WI38 (cell line): ENCODE measurements around the gene HLA-DOA.

Experiments
- H3K4me3 ChIP-seq: 2 replicates; pipeline ENCODE4 v1.5.1; 2011; ENCODE audit warnings: low read depth, mild to moderate bottlenecking, control low read depth, low read length
- CTCF ChIP-seq: IDR thresholded peaks from 2 replicates; pipeline ENCODE4 v1.5.1; 2012; ENCODE audit warnings: low read depth, mild to moderate bottlenecking, control low read depth, low read length

The HLA-DOA gene

GRCh38 chr6:32972353-32973143 is 36.8 kb downstream of the HLA-DOA start:
- H3K4me3 ChIP-seq = peak overlapping the region; percentile 64
- no peak for TF ChIP-seq CTCF

- peak overlapping the region; percentile 87 for H3K4me3 ChIP-seq
- 0 out of 2 replicates have a peak, but pooled peaks have one; percentile 8 for TF ChIP-seq CTCF
These were observed 37.6 kb downstream of the HLA-DOA start for GRCh38 chr6:32971581-32972352.

- H3K4me3 ChIP-seq = peak overlapping the region; percentile 87
- no peak for TF ChIP-seq CTCF
These were observed 38.2 kb downstream of the HLA-DOA start for GRCh38 chr6:32971242-32971580.

DNA sequence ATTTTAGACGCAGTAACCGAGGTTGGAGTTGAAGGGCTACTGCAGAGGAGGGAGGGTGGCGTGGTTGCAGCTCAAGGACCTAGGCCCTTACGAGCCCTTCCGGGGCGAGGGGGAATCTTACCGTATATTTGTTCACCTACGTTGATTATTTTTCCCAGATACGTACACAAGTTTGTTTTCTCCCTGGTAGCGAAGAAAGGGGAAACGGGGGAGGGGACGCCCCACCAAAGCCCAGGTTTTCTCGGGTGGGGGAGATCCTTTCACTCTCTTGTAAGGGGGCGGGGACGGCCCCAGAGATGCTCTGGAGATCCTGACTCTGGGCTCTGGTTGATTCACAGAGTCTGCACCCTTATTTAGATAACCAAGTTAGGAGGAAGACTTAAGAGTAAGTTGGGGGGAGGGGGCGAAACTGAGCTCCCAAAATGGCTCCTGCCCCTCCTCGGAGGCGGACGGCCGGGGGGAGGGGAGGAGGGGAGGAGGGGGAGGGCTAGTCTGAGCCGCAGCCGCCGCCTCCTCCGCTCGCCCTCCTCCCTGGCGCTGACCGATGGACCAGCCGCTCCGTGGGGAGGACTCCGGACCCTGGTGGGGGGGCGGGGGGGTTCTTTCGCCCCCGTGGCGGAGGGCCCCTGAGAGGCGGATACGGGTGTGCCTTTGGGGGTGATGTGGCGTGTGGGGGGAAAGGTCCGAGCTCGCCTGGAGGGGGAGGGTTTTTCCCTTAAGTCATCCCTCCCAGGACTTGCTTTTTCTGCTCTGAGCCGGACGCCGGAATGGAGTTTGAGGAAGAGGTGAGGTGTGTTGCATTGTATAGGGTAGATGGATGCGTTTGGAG is 38.8 kb downstream of the HLA-DOA start:
- peak overlapping the region; percentile 87 for H3K4me3 ChIP-seq
- no peak for TF ChIP-seq CTCF

DNA sequence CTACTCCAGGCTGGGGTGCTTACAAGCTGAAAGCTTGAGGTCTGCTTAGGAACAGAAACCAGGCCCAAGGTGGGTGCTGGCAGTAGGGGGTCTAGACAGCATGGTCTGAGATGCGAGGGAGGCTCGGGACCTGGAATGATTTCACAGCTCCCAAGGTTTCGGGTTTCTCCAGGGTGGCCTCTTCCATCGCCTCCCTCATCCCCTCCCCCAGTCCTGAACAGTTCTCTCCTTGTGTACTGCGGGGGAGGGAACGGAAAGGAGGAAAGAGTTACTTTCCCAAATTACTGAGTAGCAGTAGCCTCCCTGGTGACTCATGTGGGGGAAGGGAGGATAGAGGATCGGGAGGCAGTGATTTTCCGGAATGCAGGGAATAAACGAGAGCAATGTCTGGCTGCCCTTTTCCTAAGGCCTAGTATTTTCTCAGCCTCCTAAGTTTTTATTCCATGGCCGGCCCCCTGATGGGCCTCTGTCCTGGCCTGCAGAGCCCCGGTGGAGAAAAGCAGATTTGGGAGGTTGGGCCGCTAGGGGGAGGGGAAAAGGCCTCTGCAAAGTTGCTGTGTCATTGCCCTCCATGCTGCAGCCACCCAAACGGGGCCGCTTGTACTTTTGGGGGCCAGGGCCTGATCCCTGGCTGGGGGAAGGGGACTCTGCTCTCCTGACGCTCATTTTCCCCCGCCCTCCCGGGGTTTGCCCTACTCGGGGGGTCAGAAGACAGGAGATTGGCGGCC is 39.5 kb downstream of the HLA-DOA start:
- peak overlapping the region; percentile 87 for H3K4me3 ChIP-seq
- TF ChIP-seq CTCF = no peak

DNA sequence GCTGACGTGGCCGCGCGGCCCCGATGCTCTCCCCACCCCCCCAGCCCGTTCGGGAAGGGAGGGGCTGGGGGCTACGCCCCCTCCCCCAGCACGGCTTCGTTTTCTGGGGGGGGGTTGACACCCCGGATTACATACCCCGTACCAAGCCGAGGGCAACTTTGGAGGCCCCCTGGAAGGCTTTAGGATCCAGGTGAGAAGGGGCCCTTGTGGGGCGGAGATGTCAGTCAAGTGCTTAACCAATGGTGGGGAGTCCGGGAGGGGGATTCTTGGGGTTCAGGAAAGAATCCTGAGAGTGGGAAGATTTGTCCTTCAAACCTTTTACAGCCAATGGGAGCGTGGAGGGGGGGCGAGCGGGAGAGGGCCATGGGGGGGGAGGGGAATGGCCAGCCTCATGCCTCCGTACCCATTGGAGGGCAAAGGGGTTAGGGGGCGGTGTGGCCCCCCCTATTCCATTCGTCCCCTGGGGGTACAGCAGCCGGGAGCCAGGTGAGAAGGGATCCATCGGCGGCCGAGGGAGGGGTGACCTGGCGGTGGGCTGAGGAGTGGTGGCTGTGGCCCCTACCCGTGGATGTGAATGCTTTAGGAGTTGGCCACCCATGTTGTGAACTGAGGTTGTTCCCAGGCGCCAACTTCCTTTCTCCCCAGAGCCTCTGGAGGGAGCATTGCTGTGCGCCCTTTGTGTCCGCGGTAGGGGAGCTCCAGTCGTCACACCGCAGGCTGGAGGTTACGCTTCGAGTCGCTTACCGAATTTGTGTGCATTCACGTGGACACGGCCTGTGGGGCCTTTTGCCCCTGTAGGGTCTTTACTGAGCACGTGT is 40.3 kb downstream of the HLA-DOA start:
- TF ChIP-seq CTCF = 0 out of 2 replicates have a peak, but pooled peaks have one; percentile 5
- H3K4me3 ChIP-seq = peak overlapping the region; percentile 87
